ENCODE results near the gene MCF2L. TPM values are rescaled to one million over a fixed set of nuclear protein-coding genes. Genes with fewer than 3 reads are reported as not detected.

MCF2L gene
- polyA plus RNA-seq, 1 donor (not counting 4 experiments of a cell fraction or from before 2014, with no cell fraction given): 0.14 TPM

GRCh38 chr13:113083402-113084061 is 114.5 kb downstream of the MCF2L start:
- H3K4me1 ChIP-seq (ENCODE audit: control insufficient read depth, extremely low read depth, insufficient read depth, low read length): no peaks in the 10 kb centered on the region
- no peaks in the 10 kb centered on the region for H3K36me3 ChIP-seq (ENCODE audit: control insufficient read depth in 2 of 2, extremely low read depth in 1 of 2, insufficient read depth in 2 of 2, low read length in 2 of 2)
- FAIRE-seq: no peak

GRCh38 chr13:113084094-113084942 is 115.3 kb downstream of the MCF2L start:
- no peak overlapping the region for H3K4me2 ChIP-seq (ENCODE audit: control insufficient read depth, extremely low read depth, insufficient read depth, low read depth, low read length)
- H3K4me3 ChIP-seq (ENCODE audit: control insufficient read depth in 2 of 3, extremely low read depth in 1 of 3, insufficient read depth in 2 of 3, low read depth in 1 of 3, low read length in 3 of 3): no peak overlapping the region
- no peaks in the 10 kb centered on the region for H3K9me3 ChIP-seq (ENCODE audit: control insufficient read depth, low read depth, low read length)
- FAIRE-seq (no peak), DNase-seq (ENCODE audit: low read depth, low spot score) (no peak)
- H3K36me3 ChIP-seq (ENCODE audit: control insufficient read depth in 2 of 2, extremely low read depth in 1 of 2, insufficient read depth in 2 of 2, low read length in 2 of 2): no peaks in the 10 kb centered on the region
- no peak overlapping the region for H3K27ac ChIP-seq (ENCODE audit: control insufficient read depth, insufficient read depth, low read length)
- no peak overlapping the region for H2AFZ ChIP-seq (ENCODE audit: control insufficient read depth, low read length)
- H3K27me3 ChIP-seq (ENCODE audit: control insufficient read depth, extremely low read depth, insufficient read depth, low read length): peaks cover 6% of the 10 kb centered on the region
- no peaks in the 10 kb centered on the region for H4K20me1 ChIP-seq (ENCODE audit: control insufficient read depth, extremely low read depth, insufficient read depth, low read length)
- no peaks in the 10 kb centered on the region for H3K4me1 ChIP-seq (ENCODE audit: control insufficient read depth, extremely low read depth, insufficient read depth, low read length)
- H3K9ac ChIP-seq (ENCODE audit: control insufficient read depth, extremely low read depth, insufficient read depth, low read length): no peak overlapping the region
- dilution Hi-C loops (cut with MboI; ENCODE audit: extremely low pct_ligation_motif_present, low sequenced_read_pairs): no loop called here
- H3K9me1 ChIP-seq (ENCODE audit: control insufficient read depth, extremely low read depth, insufficient read depth, low read length): no peaks in the 10 kb centered on the region
- no peaks in the 10 kb centered on the region for H3K79me2 ChIP-seq (ENCODE audit: control insufficient read depth, insufficient read depth, low read length)
- TF ChIP-seq CTCF (optimal IDR thresholded peaks at IDR 0.05 in 1 of 3, IDR thresholded peaks at IDR 0.05 in 1 of 3, conservative IDR thresholded peaks at IDR 0.05 in 1 of 3; ENCODE audit: extremely low read depth in 1 of 3, insufficient read depth in 2 of 3, low read length in 3 of 3) (peak in 1 of 3 experiments; percentile 5), EZH2 (IDR thresholded peaks at IDR 0.05; ENCODE audit: low read length) (no peak)

More at GRCh38 chr13:113083402-113084061, 114.5 kb downstream of the MCF2L start:
- Histone ChIP-seq H3K9me1 (ENCODE audit: control insufficient read depth, extremely low read depth, insufficient read depth, low read length) (no peaks in the 10 kb centered on the region), H4K20me1 (ENCODE audit: control insufficient read depth, extremely low read depth, insufficient read depth, low read length) (no peaks in the 10 kb centered on the region), H3K4me2 (ENCODE audit: control insufficient read depth, extremely low read depth, insufficient read depth, low read depth, low read length) (no peak overlapping the region), H3K79me2 (ENCODE audit: control insufficient read depth, insufficient read depth, low read length) (no peaks in the 10 kb centered on the region), H3K9me3 (ENCODE audit: control insufficient read depth, low read depth, low read length) (no peaks in the 10 kb centered on the region), H3K9ac (ENCODE audit: control insufficient read depth, extremely low read depth, insufficient read depth, low read length) (no peak overlapping the region), H3K27me3 (ENCODE audit: control insufficient read depth, extremely low read depth, insufficient read depth, low read length) (peaks cover 6% of the 10 kb centered on the region), H2AFZ (ENCODE audit: control insufficient read depth, low read length) (no peak overlapping the region), H3K4me3 (ENCODE audit: control insufficient read depth in 2 of 3, extremely low read depth in 1 of 3, insufficient read depth in 2 of 3, low read depth in 1 of 3, low read length in 3 of 3) (no peak overlapping the region), H3K27ac (ENCODE audit: control insufficient read depth, insufficient read depth, low read length) (no peak overlapping the region)
- dilution Hi-C loops (cut with MboI; ENCODE audit: extremely low pct_ligation_motif_present, low sequenced_read_pairs): no loop called here
- TF ChIP-seq EZH2 (IDR thresholded peaks at IDR 0.05; ENCODE audit: low read length): no peak
- TF ChIP-seq CTCF (optimal IDR thresholded peaks at IDR 0.05 in 1 of 3, IDR thresholded peaks at IDR 0.05 in 1 of 3, conservative IDR thresholded peaks at IDR 0.05 in 1 of 3; ENCODE audit: extremely low read depth in 1 of 3, insufficient read depth in 2 of 3, low read length in 3 of 3): no peak
- DNase-seq (ENCODE audit: low read depth, low spot score): no peak

All from keratinocyte (primary cell).